Measurements from ENCODE around the gene PTN.
"Not testable (repeated sequence)": the region's sequence is repeated elsewhere in the genome, so short reads cannot be mapped to it uniquely, and the experiment has no call there.

Gene PTN

DNA sequence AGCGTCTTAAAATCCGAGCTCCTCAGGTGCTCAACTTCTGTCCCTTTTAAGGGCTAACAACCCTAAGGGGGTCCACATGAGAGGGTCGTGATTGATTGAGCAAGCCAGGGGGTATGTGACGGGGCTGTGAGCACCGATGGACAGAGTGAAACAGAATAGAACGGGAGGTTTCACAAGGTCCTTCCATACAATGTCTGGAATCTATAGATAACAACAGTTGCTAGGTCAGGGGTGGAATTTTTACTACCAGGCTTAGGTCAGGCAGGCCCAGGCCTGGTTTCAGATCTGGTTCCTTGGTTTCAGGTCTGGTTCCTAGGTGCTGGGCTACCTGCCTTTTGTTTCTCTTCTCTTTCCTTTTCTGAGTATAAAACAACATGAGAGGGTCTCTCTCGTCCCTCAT is 80.9 kb downstream of the PTN start:
- DNase-seq, result no peak

DNA sequence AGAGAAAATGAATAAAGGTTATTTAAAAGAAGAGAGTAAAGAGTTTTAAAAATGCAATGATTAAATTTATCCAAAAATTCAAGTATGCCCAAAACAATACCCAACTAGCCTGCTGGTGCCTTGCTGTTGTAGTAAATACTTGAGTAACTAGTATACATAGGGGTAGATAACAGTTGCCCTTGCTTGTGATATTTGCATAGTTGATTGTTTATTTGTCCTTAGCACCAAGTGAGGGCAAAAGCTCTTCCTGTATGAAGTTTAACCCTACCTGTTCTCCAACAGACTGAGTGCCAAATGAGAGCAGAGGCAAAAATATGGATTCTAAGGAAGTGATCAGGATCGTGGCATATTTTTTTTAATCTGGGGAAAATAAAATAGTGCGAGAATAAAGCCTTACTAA is 85.0 kb downstream of the PTN start:
- no peak for DNase-seq

DNA sequence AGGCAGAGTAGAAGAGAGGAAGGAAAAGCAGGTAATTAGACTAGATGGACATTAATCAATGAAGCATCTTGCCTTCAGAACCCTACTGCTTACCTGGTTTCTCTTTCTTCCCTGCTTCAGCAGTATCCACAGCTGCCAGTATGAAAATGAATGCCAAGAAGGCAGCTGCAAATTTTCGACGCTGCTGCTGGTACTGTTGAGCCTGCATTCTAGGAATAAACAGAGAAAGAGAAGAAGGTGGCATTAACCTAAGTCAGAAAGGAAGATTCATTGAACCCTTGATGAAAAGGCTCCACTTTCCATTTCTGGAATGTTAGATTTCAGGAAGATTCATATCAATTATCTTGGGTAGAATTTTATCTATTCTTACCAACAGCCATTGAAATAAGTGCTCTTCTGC is 88.8 kb downstream of the PTN start:
- no peak for DNase-seq

DNA sequence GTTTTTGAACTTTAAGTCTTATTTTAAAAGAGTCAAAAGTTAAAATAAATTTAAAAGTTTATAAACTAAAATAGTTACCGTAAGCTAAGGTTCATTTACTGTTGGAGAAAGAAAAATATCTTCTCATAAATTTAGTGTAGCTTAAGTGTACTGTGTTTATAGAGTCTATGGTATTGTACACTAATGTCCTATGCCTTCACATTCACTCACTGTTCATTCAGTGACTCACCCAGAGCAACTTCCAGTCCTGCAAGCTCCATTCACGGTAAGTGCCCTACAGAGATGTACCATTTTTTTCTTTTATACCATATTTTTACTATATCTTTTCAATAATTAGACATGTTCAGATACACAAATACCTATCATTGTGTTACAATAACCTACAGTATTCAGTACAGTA is 97.6 kb downstream of the PTN start:
- no peak for DNase-seq

DNA sequence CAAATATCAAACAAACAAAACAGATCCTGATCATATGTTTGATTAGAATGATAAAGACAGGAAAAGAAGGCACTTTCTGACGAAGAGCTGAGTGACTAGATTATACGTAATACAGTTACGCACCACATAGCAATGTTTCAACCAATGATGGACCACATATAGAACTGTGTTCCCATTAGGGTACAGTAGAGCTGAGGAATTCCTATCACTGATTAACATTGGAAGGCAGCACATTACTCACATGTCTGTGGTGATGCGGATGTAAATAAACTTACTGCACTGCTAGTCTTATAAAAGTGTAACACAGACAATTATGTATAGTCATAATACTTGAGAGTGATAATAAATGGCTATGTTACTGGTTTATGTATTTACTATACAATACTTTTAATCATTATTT is 98.3 kb downstream of the PTN start:
- no peak for DNase-seq

DNA sequence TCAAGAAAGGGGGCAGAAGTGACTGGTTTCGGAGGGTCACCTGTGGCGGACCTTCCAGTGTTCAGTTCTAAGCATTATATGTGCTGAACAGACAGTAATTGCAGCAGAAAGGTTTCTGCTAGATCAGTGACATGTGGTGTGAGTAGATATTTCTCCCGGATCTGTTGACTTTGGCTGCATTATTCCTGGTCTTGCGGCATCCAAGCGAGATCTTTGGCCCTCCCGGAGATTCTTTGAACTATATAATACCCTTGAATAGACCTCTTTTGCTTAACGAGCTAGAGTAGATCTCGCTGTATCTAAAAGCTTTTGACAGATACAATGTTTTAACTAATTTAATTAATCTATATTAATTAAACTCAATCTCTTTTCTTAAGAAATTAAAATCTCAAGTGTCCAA is 99.8 kb downstream of the PTN start:
- no peak for DNase-seq

DNA sequence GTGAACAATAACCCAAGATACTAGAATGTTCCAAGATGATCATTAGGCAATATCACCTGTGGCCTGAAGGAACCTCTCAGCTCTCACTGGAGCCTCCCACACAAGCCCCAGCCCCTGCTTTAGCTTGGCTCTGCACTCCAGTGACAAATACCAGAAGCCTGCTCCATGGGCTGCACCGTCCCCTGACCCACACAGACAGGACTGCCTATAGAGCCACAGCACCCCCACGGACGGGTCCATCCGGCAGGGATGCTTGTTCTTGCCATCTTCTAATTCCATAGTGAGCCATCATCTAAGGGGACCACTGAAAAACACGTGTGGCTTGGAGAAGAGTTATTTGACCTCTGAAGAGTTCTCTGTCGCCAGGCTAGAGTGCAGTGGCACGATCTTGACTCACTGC is 100.9 kb downstream of the PTN start:
- no peak for DNase-seq

DNA sequence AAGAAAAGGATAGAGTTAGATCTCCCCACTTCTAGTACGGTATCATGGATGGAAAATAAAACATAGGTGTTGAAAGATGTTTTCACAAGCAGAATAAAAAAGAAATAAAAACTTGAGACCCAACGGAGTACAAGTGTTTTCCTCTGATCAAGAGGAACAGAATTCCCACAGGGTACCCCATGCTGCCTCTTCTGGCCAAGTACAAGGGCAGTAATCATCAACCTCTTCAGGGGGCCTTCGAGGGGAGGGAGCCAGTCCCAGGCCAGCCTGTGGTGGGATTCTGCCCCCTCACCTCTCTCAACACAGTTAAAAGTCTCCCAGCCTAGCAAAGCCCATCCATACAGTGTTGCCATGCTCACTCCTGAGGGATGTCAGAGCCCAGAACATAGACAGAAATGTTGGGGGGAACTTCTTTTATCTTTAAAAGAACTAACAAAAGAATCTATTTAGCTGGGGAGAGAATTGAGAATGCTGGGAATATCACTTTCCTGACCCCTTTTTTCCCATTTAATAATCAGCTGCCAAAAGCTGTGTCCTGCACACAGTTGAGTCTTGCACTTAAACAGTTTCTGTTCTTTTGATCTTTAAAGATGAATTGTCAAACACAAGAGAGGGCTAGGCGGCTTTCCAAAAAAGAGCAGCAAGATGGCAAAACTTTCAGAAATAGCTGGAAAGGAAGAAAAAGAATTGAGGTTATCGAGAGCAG is 101.7 kb downstream of the PTN start:
- no peak for DNase-seq

DNA sequence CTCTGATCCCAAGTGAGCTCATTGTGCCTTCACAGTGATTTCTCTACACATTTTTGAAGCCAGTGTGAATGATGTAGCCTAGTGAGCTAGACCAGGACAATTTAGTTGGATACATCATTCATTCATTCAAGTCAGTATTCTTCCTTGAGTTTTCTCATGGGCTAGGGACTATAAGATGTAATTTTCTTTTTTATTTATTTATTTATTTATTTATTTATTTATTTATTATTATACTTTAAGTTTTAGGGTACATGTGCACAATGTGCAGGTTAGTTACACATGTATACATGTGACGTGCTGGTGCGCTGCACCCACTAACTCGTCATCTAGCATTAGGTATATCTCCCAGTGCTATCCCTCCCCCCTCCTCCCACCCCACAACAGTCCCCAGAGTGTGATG is 104.3 kb downstream of the PTN start:
- not testable (repeated sequence) for DNase-seq

DNA sequence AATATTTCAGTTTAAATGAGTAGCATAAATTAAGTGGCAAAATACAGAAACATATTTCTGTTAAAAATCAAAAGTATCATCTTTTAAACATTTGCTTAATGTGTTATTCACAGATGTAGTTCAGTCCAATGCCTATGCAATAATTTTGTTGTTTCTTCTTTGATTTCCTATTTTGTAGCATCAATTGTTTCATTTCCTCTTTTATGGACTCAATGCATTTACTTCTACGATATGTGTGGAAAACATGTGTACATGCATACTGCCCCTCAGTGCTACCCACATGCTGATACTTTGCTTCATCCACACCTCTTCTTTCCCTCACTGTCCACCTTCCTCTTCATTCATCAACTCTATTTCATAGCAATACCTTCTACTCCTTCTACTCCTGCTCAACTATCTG is 108.1 kb downstream of the PTN start:
- DNase-seq, result no peak

DNA sequence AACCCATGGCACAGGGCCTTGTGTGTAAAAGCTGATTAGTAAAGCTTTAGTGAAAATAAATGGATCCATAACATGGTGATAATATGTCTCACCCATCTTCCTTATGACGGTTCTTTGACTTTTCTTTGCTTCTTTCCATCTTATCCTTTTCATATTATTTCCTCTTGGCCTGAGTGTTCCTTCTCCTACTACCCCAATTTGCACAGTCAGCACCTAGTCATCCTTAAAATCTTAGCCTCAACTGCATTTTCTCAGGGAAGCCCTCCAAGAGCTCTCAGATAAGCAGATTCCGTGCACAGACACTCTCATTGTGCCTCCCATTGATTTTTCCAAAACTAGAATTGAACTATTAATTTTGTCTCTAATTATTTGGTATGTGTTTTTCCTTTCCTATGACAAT is 112.4 kb downstream of the PTN start:
- DNase-seq, result no peak

DNA sequence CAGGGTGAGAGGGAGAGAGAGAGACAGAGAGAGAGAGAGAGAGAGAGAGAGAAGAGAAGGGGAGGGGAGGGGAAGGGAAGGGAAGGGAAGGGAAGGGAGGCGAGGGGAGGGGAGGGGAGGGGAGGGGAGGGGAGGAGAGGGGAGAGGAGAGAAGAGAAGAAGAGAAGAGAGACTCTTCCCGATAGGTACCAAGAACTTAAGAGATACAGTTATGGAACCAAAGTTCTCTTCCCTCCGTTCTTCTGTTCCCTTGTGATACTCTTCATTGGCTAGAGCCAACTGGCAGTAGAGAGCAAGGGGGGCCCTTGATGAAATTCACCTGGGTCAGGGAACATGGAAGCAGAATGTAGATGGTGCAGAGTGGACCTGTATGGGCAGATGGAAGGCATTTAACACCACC is 122.1 kb downstream of the PTN start:
- no peak for DNase-seq

DNA sequence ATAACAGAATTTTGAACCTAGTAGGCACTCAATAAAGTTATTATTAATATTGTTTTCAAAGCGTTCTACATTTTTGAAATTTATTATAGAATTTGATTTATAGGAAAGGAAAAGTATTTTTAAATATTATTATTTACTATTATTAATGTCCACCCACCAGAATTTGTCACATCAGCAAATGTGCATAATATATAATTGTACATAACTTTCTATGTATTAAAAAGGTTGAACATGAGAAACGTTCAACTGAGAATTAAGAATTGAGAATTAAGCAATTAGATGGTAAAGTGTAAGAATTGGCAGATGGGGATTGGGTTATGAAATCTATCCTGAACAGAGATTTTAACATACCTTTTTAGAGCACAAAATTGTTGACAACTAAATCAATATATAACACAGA is 129.8 kb downstream of the PTN start:
- no peak for DNase-seq

DNA sequence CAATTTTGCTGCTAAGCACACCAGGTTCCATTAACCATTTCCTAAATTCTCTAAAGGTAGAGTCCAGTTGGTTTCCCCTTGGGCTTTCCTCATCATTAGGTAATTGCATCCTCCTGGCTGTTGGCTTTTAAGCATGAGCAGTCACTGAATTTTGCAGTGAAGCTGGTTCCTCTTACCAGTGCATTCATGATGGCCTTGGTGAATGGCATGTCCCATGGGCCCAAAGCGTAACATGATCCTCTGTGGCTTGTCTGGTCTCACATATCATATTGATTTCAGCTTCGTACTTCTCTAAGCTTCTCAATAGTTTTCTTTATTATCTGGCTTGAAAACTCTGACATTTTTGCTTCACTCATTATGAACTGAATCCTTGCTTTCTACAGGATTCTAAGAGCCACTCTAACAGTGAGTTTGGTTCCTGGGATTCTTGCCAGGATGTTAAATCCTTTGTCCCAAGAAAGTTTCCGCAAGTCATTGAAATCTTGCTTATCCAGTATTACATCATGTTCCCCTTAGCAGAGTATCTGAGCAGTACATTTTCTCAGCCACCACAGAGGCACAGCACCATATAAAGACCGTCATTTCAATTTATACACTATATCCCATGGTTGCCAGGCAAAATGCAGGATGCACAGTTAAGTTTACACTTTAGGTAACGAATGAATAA is 134.2 kb downstream of the PTN start:
- DNase-seq, result no peak

DNA sequence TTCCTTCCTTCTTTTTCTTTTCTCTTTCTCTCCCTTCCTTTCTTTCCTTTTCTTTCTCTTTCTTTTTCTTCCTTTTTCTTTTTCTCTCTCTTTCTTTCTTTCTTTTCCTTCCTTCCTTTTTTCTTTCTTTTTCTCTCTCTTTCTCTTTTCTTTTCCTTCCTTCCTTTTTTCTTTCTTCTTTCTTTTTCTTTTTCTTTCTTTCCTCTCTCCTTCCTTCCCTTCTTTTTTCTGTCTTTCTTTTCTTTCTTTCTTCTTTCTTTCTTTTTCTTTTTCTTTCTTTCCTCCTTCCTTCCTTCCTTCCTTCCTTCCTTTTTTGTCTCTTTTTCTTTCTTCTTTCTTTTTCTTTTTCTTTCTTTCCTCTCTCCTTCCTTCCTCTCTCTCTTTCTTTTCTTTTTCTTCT is 136.8 kb downstream of the PTN start:
- DNase-seq, result no peak

DNA sequence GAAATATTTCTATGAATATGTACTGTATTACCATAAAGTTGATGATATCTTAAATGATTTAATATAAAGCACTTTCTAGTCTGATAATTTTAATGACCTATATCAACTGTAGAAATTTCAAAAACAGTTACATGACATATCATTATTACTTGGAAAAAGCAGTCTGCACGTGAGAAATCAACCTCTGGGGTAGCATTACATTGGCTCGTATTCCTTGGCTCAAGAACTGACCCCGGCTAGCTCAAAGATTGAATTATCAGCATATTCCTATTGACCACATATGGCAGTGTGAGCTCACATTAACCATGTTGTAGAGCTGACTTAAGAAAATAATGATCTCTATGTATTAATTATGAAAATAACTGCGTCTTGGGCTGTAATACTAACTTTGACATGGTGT is 139.3 kb downstream of the PTN start:
- no peak for DNase-seq

DNA sequence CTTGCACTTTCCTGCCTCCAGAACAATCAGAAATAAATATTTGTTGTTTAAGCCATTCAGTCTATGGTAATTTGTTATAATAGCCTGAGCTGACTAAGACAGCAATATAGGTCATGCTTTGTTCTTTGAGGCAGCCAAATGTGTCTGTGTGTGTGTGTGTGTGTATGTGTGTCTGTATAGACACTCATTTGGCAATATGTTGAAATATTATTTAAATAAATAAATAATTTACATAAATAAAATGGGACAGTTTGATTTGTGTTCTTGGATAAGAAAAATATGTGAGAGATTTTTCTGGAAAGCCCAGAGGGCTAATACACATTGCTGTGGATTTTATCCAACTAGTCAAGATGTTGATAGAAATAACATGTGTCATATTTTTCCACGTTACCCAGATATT is 140.2 kb downstream of the PTN start:
- DNase-seq, result no peak

DNA sequence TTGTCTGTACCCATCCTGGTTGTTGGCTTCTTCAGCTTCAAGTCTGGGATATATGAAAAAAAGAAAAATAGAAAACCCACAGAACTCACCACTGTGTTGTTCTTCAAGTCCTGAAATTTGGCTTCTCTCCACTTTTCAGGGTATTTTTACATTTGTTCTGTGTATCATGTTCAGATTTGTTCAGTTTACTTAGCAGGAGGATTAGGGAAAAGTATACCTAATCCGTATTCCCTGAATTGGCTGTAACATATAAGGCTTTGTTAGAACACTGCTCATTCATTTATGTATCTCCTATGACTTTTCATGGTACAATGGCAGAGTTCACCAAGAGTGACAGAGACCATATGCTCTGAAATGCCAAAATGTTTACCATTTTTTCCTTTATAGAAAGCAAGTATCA is 146.9 kb downstream of the PTN start:
- no peak for DNase-seq

DNA sequence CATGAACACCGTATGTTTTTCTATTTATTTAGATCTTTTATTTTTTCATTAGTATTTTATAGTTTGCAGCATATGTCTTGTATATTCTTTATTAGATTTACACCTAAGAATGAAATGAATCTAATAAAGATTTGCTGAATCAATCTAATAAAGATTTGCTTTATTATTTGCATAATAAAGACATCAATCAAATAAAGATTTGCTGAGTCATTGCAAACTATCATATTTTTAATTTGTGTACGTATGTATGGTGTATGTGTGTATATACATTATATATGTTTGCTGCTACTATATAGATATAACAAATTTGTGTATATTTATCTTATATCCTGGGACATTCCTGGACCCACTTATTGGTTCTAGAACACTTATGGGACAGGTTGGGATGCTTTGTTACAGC is 147.5 kb downstream of the PTN start:
- no peak for DNase-seq

DNA sequence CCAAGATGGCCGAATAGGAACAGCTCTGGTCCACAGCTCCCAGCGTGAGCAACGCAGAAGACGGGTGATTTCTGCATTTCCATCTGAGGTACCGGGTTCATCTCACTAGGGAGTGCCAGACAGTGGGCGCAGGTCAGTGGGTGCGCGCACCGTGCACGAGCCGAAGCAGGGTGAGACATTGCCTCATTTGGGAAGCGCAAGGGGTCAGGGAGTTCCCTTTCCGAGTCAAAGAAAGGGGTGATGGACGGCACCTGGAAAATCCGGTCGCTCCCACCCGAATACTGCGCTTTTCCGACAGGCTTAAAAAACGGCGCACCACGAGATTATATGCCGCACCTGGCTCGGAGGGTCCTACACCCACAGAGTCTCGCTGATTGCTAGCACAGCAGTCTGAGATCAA is 161.9 kb downstream of the PTN start:
- not testable (repeated sequence) for DNase-seq
